ENCODE data around the gene WNT7B.

WNT7B gene

GRCh38 chr22:45966320-45966894 is 10.6 kb downstream of the WNT7B start:
- TF ChIP-seq TOX (CRISPR knock-in tag; IDR thresholded peaks at IDR 0.05; ENCODE audit: borderline replicate concordance) (no peak), ZNF70 (CRISPR knock-in tag; IDR thresholded peaks at IDR 0.05) (no peak), ZNF565 (CRISPR knock-in tag; conservative IDR thresholded peaks at IDR 0.05; ENCODE audit: low read depth) (no peak), ISL1 (CRISPR knock-in tag; IDR thresholded peaks at IDR 0.05) (no peak), CSRNP3 (CRISPR knock-in tag; IDR thresholded peaks at IDR 0.05) (no peak), SNAI2 (CRISPR knock-in tag; IDR thresholded peaks at IDR 0.05) (no peak), RARB (CRISPR knock-in tag; IDR thresholded peaks at IDR 0.05) (no peak), ARNTL (CRISPR knock-in tag; IDR thresholded peaks at IDR 0.05; ENCODE audit: borderline replicate concordance, low read depth) (no peak), TSHZ2 (CRISPR knock-in tag; IDR thresholded peaks at IDR 0.05) (no peak), OSR1 (CRISPR knock-in tag; IDR thresholded peaks at IDR 0.05) (no peak), ZC3H10 (CRISPR knock-in tag; IDR thresholded peaks at IDR 0.05) (no peak), ZNF8 (CRISPR knock-in tag; IDR thresholded peaks at IDR 0.05) (no peak), TCF4 (CRISPR knock-in tag; IDR thresholded peaks at IDR 0.05; ENCODE audit: borderline replicate concordance) (no peak), CREB5 (CRISPR knock-in tag; IDR thresholded peaks at IDR 0.05; ENCODE audit: low read depth) (no peak), PPARA (CRISPR knock-in tag; IDR thresholded peaks at IDR 0.05; ENCODE audit: borderline replicate concordance) (no peak), ZFP30 (CRISPR knock-in tag; IDR thresholded peaks at IDR 0.05) (no peak), ZFP3 (CRISPR knock-in tag; IDR thresholded peaks at IDR 0.05) (no peak), CSDC2 (CRISPR knock-in tag; IDR thresholded peaks at IDR 0.05) (no peak), BACH2 (CRISPR knock-in tag; IDR thresholded peaks at IDR 0.05; ENCODE audit: borderline replicate concordance) (no peak)
- no peak for ATAC-seq

GRCh38 chr22:45965563-45965962 is 11.4 kb downstream of the WNT7B start:
- TF ChIP-seq ZC3H10 (CRISPR knock-in tag; IDR thresholded peaks at IDR 0.05), result no peak

GRCh38 chr22:45964926-45965527 is 11.9 kb downstream of the WNT7B start:
- TF ChIP-seq ZNF565 (CRISPR knock-in tag; conservative IDR thresholded peaks at IDR 0.05; ENCODE audit: low read depth), result no peak
- no peak for TF ChIP-seq ISL1 (CRISPR knock-in tag; IDR thresholded peaks at IDR 0.05)
- TF ChIP-seq RARB (CRISPR knock-in tag; IDR thresholded peaks at IDR 0.05), result no peak
- TF ChIP-seq GLIS3 (CRISPR knock-in tag; IDR thresholded peaks at IDR 0.05), result no peak
- TF ChIP-seq ARNTL (CRISPR knock-in tag; IDR thresholded peaks at IDR 0.05; ENCODE audit: borderline replicate concordance, low read depth), result no peak
- TF ChIP-seq ESRRG (CRISPR knock-in tag; IDR thresholded peaks at IDR 0.05), result no peak
- ATAC-seq, result no peak

More at GRCh38 chr22:45965563-45965962, 11.4 kb downstream of the WNT7B start:
- no peak for ATAC-seq

- TF ChIP-seq TCF4 (CRISPR knock-in tag; IDR thresholded peaks at IDR 0.05; ENCODE audit: borderline replicate concordance), result no peak
- no peak for TF ChIP-seq ZNF8 (CRISPR knock-in tag; IDR thresholded peaks at IDR 0.05)
- TF ChIP-seq SNAI2 (CRISPR knock-in tag; IDR thresholded peaks at IDR 0.05), result no peak
- no peak for TF ChIP-seq RARB (CRISPR knock-in tag; IDR thresholded peaks at IDR 0.05)
- no peak for TF ChIP-seq BACH2 (CRISPR knock-in tag; IDR thresholded peaks at IDR 0.05; ENCODE audit: borderline replicate concordance)
- TF ChIP-seq ZNF70 (CRISPR knock-in tag; IDR thresholded peaks at IDR 0.05), result no peak
- no peak for TF ChIP-seq ZFP3 (CRISPR knock-in tag; IDR thresholded peaks at IDR 0.05)
- no peak for ATAC-seq
Measured at GRCh38 chr22:45964372-45964771, 12.6 kb downstream of the WNT7B start.

- TF ChIP-seq GLIS3 (CRISPR knock-in tag; IDR thresholded peaks at IDR 0.05), result no peak
- no peak for TF ChIP-seq ARNTL (CRISPR knock-in tag; IDR thresholded peaks at IDR 0.05; ENCODE audit: borderline replicate concordance, low read depth)
- TF ChIP-seq ESRRG (CRISPR knock-in tag; IDR thresholded peaks at IDR 0.05), result no peak
- TF ChIP-seq ISL1 (CRISPR knock-in tag; IDR thresholded peaks at IDR 0.05), result no peak
- no peak for TF ChIP-seq ZC3H10 (CRISPR knock-in tag; IDR thresholded peaks at IDR 0.05)
- no peak for ATAC-seq
Measured at GRCh38 chr22:45963821-45964220, 13.1 kb downstream of the WNT7B start.
